GM10266 (cell line): Measurements from ENCODE around the gene ZNF135.

ENCODE experiments used
- DNase-seq: peaks from one replicate; pipeline ENCODE4 v3.0.0; 2012; ENCODE audit errors: extremely low spot score
- CTCF ChIP-seq: IDR thresholded peaks from 2 replicates; pipeline ENCODE4 v1.5.1; 2012; ENCODE audit warnings: mild to moderate bottlenecking, low read depth; ENCODE audit not compliant: control insufficient read depth, insufficient read depth; ENCODE audit errors: missing control alignments

Gene ZNF135

DNA sequence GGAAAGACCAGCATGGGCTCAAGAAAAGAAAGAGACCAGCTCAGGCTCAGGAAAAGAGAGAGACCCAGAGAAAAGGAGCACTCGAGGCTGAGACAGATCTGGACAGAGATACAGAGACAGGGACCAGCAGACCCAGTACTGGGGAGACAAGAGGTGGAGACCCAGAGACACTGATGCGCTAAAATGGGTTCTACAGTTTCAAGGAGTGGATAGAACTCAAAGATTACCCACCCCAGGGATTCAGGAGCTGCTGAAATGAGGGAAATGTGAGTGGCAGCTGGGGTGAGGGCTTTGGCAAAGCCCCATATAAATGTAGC is 39.6 kb downstream of the ZNF135 start:
- DNase-seq: no peak
- TF ChIP-seq CTCF: no peak

- DNase-seq: no peak
- TF ChIP-seq CTCF: no peak
Measured at GRCh38 chr19:58107778-58108545, 48.9 kb downstream of the ZNF135 start.

GRCh38 chr19:58108546-58108817 is 49.4 kb downstream of the ZNF135 start:
- no peak for TF ChIP-seq CTCF
- DNase-seq: no peak

DNA sequence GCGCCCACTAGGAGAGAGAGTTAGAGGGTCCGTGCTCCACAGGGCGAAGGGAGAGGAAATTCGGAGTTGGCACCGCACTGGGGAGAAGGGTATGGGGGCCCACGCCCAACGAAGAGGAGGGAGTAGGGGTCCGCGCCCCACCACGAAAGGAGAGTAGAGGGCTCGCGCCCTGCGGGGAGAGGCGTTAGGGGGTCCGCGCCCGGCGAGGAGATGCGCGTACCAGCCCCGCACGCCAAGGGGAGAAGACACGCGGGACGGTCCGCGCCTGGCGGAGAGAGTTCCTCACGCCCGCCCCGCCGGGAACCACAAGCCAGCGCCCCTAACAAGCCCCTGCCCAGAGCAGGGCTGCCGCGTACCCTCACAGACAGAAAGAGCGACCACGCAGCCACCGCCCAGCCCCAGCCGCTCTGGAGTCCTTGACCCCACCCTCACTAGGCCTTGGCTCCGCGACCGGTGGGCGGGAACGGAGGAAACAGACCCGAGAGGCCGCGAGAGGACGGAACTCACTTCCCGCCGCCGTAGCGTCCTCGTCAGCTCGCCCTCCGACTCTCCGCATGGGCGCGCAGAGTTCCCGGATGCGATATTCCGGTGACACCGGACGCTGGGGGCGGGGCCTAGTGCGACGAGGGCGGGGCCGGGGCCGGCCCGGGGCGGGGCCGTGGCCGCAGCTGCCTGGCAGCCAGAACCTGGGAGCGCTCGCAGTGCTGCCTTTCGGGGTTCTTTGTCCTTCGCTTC is 58.9 kb downstream of the ZNF135 start:
- no peak for DNase-seq
- no peak for TF ChIP-seq CTCF

GRCh38 chr19:58118979-58119733 is 60.1 kb downstream of the ZNF135 start:
- DNase-seq: no peak
- no peak for TF ChIP-seq CTCF
